ENCODE results near the gene TMEM259. TPM values are rescaled to one million over a fixed set of nuclear protein-coding genes. Genes with fewer than 3 reads are reported as not detected.

Gene TMEM259
- total RNA-seq, 4 donors from 2014 or later = 101 to 182 (median 146) TPM

DNA sequence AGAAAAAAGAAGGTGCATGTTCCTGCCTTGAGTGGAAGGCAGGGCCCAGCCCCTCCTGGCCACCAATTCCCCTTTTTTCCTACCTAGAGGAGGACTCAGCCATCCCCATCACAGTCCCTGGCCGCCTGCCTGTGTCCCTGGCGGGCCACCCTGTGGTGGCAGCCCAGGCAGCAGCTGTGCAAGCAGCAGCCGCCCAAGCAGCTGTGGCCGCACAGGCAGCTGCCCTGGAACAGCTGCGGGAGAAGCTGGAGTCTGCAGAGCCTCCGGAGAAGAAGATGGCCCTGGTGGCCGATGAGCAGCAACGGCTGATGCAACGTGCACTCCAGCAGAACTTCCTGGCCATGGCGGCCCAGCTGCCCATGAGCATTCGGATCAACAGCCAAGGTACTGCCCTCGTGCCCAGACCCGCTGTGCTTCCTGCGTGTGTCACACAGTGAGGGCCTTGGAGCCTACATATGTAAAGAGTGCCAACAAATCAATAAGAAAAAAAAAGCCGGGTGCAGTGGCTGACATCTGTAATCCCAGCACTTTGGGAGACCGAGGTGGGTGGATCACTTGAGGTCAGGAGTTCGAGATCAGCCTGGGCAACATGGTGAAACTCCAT is 54.3 kb downstream of the TMEM259 start:
- Histone ChIP-seq H3K27me3 (no peaks in the 10 kb centered on the region), H3K4me1 (no peaks in the 10 kb centered on the region), H3K9me3 (peaks cover 0 to 11% (median 7%) of the 10 kb centered on the region in 3 donors), H3K27ac (no peak overlapping the region), H3K36me3 (peaks cover 16 to 77% (median 18%) of the 10 kb centered on the region in 3 donors), H3K4me3 (no peak overlapping the region)
- intact Hi-C loops (cut with DNase I) = no loop called here
- no peak for DNase-seq
- no peak for TF ChIP-seq POLR2A (IDR thresholded peaks at IDR 0.05)
- TF ChIP-seq, protein P1, sequence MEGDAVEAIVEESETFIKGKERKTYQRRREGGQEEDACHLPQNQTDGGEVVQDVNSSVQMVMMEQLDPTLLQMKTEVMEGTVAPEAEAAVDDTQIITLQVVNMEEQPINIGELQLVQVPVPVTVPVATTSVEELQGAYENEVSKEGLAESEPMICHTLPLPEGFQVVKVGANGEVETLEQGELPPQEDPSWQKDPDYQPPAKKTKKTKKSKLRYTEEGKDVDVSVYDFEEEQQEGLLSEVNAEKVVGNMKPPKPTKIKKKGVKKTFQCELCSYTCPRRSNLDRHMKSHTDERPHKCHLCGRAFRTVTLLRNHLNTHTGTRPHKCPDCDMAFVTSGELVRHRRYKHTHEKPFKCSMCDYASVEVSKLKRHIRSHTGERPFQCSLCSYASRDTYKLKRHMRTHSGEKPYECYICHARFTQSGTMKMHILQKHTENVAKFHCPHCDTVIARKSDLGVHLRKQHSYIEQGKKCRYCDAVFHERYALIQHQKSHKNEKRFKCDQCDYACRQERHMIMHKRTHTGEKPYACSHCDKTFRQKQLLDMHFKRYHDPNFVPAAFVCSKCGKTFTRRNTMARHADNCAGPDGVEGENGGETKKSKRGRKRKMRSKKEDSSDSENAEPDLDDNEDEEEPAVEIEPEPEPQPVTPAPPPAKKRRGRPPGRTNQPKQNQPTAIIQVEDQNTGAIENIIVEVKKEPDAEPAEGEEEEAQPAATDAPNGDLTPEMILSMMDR (IDR thresholded peaks at IDR 0.05) = no peak
- WGBS, 2 donors = 79 to 84% methylated on average over 5 to 9 of the region's 17 CpGs

DNA sequence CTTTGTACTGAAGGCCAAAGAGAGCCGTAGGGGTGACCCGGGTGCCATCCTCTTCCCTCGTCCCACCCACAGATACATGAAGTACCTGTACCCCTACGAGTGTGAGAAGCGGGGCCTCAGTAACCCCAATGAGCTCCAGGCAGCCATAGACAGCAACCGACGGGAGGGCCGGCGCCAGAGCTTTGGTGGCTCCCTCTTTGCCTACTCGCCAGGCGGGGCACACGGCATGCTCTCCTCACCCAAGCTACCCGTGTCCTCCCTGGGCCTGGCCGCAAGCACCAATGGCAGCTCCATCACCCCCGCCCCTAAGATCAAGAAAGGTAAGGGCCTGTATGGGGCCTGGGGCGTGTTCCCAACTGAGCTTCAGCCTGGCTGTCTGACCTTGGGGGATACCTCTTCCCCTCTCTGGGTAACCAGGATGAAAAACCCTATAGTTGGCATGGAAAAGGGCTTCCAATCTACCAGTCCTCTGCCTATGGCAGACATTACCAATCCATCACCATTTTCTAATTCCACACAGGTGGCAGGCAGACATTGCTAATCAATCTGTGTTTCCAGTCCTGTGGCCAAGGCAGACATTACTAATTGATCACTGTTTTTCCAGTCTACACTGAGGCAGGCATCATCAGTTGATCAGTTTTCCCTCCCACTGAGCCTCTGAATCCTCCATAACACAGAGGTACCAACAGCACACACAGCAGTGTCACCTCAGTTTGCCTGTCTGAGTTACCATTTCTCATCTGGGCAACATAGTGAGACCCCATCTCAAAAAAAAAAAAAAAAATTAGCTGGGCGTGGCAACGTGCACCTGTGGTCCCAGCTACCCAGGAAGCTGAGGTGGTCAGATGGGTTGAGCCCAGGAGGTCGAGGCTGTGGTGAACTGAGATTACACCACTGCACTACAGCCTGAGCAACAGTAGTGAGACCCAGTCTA is 55.9 kb downstream of the TMEM259 start:
- H3K36me3 ChIP-seq = peaks cover 4 to 69% (median 6%) of the 10 kb centered on the region in 3 donors
- intact Hi-C loops (cut with DNase I) = no loop called here

DNA sequence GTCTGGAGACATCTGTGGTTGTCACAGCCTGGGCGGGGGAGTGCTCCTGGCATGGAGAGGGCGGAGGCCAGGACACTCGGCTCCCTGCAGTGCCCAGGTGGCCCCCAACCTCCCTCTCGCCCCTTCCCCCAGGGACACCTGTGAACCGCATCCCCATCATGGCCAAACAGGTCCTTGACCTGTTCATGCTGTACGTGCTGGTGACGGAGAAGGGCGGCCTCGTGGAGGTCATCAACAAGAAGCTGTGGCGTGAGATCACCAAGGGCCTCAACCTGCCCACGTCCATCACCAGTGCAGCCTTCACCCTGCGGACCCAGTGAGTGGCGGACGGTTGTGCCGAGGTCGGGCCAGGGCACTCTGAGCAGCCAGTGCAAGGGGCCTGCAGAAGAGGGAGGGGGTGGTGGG is 56.8 kb downstream of the TMEM259 start:
- 90 to 100% methylated on average over 8 to 11 of the region's 16 CpGs for WGBS, 2 donors
- Histone ChIP-seq H3K9me3 (no peaks in the 10 kb centered on the region), H3K4me1 (peaks cover 0 to 2% (median 0%) of the 10 kb centered on the region in 3 donors), H3K27ac (no peak overlapping the region), H3K27me3 (no peaks in the 10 kb centered on the region), H3K4me3 (no peak overlapping the region), H3K36me3 (peaks cover 4 to 60% (median 6%) of the 10 kb centered on the region in 3 donors)
- intact Hi-C loops (cut with DNase I) = no loop called here
- no peak for DNase-seq
- TF ChIP-seq, protein P1 (IDR thresholded peaks at IDR 0.05) = no peak
- TF ChIP-seq POLR2A (IDR thresholded peaks at IDR 0.05) = no peak

More for the DNA sequence above, 55.9 kb downstream of the TMEM259 start:
- TF ChIP-seq, protein P1 (IDR thresholded peaks at IDR 0.05) = no peak
- TF ChIP-seq POLR2A (IDR thresholded peaks at IDR 0.05) = no peak
- WGBS, 2 donors = 87 to 97% methylated on average over 6 to 19 of the region's 19 CpGs
- Histone ChIP-seq H3K9me3 (no peaks in the 10 kb centered on the region), H3K27me3 (no peaks in the 10 kb centered on the region), H3K4me3 (no peak overlapping the region), H3K27ac (no peak overlapping the region), H3K4me1 (no peaks in the 10 kb centered on the region)
- DNase-seq = no peak

DNA sequence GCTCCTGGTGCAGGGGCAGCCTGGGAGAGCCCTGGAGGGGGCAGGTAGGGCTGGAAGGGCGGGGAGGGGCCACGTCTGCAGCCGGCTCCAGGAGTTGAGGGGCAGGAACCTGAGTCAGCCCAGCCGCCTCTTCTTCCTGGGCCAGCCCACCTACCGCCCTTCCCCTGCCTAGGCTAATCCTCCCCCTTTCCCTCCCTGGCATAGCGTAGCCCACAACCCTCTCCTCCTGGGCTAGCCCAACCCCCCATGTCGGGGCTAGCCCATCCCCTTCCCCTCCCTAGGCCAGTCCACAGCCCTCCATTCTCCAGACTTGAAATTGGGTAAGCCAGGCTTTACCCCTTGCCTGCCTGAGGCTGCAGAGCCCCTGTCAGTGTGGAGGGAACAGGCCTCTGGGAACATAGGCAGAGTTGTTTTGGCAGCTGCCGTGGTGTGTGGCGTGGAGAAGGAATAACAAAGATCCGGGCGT is 57.4 kb downstream of the TMEM259 start:
- DNase-seq = no peak
- Histone ChIP-seq H3K27me3 (no peaks in the 10 kb centered on the region), H3K27ac (no peak overlapping the region)

More for the DNA sequence above, 57.4 kb downstream of the TMEM259 start:
- TF ChIP-seq, protein P1 (IDR thresholded peaks at IDR 0.05) = no peak
- WGBS, 2 donors = 84 to 90% methylated on average over 7 to 8 of the region's 11 CpGs
- Histone ChIP-seq H3K9me3 (no peaks in the 10 kb centered on the region), H3K36me3 (peaks cover 4 to 54% (median 6%) of the 10 kb centered on the region in 3 donors), H3K4me1 (peaks cover 0 to 8% (median 0%) of the 10 kb centered on the region in 3 donors), H3K4me3 (no peak overlapping the region)
- intact Hi-C loops (cut with DNase I) = no loop called here

All from esophagus squamous epithelium (tissue), 5 donors.